ENCODE results near the gene VAC14.
A peak's percentile ranks its signal among the peaks of the same experiment; 100 is the strongest.

Gene VAC14

DNA sequence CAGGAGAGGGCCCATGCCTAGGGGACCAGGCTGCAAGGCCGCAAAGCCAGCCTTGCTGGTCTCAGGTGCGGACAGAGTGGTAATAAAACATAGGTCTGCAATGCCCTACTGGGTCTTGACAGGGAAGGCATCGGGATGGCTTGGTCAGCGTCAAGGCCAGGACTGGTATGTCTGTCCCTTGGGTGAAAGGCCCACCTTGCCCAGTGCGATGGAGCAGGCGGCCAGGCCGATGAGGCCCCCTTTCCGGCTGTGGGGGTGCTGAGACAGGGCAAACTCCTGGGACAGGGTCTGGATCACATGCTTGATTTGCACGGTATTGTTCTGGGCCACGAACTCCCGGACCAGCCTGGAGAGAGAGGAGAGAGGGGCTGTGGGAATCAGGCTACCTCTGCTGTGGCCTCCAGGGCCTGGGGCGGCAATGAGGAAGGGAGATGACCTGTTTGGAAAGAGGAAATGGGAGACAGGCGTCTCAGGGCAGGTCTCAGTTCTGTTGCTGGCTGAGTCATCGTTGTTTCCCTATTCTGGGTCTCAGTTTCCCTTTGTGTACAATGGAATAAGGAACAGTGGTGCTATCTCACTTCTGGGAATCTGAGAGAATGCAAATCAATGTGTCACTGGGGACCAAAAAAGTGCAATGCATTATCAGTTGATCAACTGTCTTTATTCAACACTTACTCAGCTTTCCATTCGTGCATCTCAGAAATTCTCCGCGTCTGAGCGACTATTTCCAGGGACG lies 14.8 kb downstream of the VAC14 start:
- no peak for DNase-seq (ENCODE audit: low read depth)

DNA sequence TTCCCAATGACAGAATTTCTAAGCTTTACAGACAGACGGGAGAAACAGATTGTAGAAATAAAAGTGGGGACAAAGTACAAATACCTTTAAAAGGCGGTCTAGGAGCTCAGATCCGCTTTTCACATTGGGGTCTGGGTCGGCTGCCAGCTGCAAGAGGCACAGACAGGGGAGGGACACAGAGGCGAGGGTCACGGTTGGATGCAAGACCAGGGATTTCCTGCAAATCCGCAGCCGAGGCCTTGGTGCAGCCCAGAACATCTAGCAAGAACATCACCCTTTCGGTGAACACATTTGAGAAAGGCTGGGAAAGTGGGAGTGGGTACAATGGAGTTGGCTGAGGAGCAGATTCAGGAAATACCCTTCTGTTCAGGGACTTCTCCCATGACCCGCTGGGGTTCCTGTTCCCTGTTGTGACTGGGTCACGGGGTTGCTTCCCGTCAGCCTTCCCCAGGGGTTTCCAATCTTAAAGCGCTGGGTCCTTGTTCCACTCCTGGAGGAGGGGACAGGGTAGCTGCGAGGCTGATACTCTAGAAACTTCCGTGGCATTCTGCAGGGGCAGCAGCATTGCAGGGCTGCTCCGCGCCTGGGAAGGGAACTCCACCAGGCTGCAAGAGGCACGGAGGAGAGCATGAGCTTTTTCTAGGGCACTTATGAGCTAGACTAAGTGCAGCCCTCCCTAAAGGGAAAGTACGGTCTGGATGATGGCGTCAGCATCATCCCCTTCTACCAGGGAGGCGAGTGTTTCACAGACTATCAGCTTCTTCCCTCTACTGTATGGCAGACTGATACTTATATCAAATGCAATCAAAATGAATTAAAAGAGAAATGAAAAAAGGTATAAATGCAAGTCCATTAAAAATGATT lies 16.0 kb downstream of the VAC14 start:
- no peak for DNase-seq (ENCODE audit: low read depth)

DNA sequence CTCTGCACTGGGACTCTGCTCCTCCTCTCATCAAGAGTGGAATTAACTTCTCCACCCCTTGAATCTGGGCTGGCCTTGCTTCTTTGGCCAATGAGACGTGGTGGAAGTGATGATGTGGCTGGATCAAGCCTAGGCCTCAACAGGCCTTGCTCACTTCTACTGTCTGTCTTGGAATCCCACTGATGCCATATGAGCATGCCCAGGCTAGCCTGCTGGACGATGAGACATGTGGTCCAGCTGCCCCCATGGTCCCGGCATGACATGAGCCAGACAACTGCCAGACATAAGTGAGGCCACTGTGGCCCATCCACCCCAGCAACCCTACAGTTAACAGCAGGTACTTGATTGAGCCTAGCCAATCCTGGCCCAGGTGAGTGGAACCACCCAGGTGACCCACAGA lies 18.7 kb downstream of the VAC14 start:
- no peak for DNase-seq (ENCODE audit: low read depth)

DNA sequence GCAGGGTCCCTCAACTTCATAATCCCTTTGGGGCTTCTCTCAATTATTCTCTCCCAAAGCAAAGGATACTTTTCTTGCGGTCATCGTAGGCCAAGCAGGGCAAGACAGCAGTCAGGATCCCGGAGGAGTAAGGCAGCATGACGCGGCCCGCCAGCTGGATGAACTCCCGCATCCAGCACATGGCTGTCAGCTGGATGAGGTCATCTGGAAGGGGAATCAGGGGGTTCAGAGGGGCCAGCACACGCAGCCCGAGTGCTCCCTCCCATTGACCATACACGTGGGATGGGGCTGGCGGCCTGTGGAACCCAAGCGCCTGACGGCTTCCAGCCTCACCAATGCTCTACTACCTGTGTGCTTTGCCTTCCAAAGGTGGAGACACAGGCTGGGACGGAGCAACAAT lies 19.2 kb downstream of the VAC14 start:
- no peak for DNase-seq (ENCODE audit: low read depth)

DNA sequence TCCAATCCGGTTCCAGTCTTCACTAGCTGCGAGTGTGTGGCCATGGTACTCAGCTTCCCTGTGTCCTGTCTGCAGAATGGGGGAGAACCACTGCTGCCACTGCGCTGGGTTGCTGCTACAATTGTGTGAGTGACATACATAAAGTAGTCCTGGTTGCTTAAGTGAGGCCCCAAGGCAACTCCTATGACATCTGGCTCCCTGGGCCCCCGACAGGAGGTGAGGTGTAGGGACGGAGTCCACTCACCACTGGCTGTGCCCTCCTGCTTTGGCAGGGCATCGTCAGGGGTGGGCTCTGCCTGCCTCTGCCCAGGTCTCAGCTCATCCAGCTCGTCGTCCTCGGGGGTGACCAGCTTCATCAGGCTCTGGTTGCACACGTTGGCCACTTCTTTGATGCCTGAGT lies 20.4 kb downstream of the VAC14 start:
- DNase-seq (ENCODE audit: low read depth), result no peak

DNA sequence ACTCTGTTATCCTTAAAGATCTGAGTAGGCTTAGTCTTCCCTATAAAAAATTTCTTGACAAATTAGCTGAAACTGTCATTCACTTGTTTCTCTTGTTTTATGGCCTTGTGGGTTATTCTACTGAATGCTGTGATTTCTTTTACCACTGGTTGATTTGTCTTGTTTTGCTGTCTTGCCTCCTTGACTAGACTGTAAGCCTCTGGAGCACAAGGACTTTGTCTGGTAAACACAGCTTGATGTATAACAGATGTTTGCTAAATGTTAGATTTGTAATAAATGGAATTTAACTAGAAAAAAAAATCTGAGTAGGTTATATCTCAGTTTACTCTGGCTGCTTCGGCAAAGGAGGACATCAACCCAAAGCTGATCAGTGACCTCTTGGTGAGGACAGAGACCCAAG lies 21.6 kb downstream of the VAC14 start:
- no peak for DNase-seq (ENCODE audit: low read depth)

DNA sequence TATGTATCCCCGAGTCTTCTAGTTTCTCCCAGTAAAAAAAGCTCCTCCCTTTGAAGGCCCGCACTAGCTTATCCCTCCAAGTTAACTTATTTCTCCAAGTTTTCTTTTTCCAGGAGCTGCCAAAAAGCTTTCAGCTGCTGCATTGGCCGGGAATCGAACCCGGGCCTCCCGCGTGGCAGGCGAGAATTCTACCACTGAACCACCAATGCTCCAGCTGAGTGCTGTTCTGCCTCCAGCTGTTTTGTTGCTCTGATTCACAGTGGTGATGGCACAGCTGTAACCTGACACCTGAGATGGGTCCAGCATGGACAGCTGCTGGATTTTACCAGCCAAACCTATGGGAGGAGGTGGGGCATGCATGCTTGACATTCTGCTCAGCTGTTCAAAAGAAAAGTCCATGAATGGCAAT lies 22.1 kb downstream of the VAC14 start:
- peak; percentile 88 for DNase-seq (ENCODE audit: low read depth)

DNA sequence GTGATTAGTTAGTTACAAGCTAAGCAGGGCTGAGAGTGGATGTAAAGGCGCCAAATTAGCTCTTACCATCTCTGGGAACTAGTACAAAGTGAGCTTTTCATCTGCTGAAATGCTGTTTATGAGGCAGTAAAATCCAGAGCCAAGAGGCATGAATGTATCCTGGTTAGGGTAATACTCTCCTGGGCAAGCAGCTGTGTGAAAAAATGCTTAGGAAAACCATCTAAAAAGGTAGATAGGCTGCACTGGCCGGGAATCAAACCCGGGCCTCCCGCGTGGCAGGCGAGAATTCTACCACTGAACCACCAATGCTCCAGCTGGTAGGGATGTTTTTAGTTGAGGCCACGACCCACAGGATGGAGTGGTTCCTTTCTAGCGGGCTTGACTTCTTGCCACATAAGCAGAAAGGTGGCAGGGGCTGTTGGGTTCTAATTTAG lies 23.0 kb downstream of the VAC14 start:
- DNase-seq (ENCODE audit: low read depth), result peak; percentile 56

DNA sequence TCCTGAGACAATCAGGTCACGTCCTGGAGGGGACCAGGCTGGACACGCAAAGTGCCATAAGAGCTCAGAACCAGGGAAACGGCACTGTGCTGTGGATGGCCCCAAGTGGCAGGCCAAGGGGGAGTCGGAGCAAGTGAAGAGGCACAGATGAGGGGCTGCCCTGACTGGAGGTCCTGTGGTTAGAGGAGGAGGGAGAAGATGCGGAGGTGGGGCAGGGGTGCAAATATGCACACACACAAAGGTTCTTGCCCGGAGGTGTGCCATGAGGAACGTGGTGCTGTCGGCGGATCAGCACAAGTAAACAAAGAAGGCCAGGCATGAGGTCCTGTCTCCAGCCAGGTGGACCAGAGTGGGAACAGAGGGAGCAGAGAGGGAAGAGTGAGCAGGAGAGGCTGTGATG lies 23.5 kb downstream of the VAC14 start:
- DNase-seq (ENCODE audit: low read depth), result no peak

DNA sequence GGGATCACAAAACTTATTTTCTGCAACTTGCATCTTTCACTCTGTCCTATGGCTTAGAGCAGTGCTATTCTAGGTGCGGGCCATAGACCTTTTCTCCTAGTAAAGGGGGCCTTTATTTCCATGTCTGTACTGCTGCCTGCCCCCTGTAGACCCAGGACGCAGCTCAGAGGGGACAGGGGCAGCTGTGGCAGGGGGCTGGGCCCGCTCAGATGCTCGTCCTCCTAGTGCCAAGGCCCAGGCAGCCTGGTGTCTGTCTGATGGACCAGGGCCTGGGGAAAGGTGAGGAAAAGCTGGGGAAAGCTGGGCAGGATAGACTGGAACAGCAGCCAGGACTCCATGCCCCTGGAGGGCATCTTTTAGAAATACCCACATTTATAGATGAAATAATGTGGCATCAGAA lies 25.6 kb downstream of the VAC14 start:
- no peak for DNase-seq (ENCODE audit: low read depth)

DNA sequence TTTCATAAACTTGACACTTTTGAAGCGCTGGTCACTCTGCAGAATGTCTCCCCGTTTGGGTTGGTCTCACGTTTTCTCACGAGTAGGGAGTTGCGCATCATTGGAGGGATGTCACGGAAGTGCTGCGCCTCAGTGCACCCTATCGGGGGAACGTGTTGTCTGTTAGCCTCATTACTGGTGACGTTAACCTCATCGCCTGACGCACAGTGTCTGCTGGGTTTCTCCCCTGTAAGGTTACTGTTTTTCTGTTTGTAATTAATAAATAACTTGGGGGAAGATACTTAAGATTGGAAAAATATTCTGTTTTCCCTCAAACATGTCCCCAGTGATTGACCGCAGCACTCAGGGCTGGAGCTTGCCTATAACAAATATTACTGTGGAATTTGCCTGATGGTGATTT lies 26.7 kb downstream of the VAC14 start:
- DNase-seq (ENCODE audit: low read depth), result no peak

DNA sequence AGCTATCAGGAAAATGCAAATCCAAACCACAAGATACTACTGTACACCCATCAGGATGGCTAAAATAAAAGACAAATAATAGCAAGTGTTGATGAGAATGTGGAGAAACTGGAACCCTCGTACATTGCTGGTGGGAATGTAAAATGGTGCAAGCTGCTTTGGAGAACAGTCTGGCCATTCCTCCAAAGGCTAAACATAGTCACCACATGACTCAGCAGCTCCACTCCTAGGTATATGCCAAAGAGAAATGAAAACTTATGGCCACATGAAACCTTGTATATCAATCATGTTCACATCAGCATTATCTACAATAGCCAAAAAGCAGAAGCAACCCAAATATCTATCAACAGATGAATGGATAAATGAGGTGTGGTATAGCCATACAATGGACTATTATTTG lies 28.5 kb downstream of the VAC14 start:
- no peak for DNase-seq (ENCODE audit: low read depth)

DNA sequence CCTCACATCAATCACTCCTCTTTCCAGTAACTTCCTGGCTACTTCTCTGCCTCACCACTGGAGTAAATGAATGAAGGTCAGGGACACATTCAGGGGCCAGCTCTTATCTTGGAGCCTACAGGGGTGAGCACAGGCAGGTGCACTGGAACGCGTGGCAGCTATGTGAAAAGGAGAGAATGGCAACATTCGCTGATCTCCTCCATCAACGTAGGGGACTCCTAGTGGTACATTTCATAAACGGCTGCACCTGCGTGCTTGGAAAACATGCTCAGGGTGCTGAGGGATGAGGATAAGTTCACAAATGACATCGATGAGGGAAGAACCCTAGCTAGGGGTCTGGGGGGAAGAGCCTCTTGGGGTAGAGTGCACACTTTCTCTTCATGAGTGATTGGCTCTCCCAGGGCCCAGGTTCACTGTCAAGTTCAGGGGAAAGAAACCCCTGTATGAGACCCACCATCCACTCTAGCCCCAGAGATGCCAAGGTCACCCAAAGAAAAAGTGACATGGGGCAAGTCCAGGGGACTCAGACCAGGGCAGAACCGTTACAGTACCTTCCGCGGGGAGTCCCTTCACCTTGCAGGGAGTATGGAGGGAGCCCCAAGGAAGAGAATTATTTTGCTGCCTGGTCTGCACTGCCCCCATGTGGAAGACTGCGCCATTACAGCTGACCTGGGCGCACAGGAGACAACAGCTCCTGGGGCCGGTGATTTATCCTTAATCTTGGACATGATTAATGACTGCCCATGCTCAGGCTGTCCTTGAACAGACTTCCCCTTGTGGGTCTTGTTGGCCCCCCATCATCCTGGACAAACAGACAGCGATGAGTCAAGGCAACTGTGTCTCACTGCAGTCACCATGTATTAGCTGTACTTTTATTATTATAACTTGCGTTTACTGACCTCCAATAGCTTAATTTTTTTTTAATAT lies 30.1 kb downstream of the VAC14 start:
- DNase-seq (ENCODE audit: low read depth), result no peak

DNA sequence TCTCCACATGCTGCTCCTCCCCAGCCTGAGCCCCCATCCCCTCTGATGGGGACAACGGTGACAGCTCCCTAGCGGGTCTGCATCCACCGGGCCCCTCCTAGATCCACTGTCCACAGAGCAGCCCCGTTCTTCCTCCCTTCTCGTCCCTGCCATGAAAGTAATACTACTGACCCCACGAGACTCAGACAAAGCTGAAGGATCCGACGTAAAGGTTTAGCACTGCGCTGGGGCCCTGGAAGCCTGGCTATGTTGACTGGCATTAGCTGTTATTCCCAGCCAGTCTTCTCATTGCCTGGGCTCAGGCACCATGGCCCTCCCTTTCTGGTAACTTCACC lies 30.7 kb downstream of the VAC14 start:
- no peak for DNase-seq (ENCODE audit: low read depth)

DNA sequence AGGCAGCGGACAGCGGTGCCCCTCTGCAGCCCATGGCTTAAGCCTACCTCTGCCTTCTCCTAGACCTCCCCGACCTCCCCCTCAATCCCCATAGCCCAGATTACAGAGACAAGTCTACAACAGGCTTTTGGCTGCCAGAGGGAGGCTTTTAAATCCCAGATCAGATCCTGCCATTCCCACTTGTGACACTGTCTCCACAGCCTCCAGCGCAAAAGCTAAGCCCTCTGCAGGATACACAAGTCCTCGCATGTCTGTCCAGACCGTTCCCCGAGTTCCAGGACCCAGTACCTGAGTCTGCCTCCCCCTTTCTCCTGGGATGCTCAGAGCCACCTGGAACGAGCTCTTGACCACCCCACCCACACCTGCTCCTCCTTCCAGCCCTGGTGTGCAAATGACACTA lies 31.2 kb downstream of the VAC14 start:
- DNase-seq (ENCODE audit: low read depth), result no peak

DNA sequence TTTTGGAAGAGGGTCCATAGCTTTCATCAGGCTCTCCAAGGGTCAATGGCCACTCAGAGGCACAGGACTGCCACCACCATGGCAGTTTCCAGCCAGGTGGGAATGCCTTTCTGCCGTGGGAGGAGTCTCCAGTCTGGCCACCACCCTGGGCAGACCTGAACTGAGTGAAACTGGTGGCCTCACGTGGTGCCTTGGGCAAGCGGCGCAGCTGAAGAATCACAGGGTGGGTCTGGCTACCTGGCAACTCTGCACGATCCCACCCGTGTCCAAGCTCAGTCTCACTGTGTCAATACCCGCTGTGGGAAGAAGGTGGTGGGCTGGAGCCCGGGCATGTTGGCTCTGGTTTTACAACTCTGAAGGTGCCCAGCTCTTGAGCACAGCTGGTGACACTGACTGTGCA lies 31.8 kb downstream of the VAC14 start:
- no peak for DNase-seq (ENCODE audit: low read depth)

DNA sequence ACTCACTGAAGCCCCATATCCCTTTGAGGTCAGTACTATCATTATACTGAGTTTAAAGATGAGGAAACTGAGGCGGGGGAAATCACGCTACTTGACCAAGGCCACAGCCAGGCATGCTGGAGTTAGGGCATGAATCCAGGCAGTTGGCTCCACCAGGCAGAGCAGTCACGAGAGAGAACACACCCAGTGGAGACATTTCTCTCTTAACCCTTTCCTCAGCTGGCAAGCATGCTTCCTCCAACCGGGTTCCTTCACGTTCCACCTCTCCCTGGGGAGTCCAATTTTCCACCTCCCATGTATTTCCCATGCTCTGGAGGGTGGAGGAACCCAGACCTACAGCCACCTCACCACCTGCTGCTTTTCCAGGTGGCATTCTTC lies 32.8 kb downstream of the VAC14 start:
- DNase-seq (ENCODE audit: low read depth), result no peak

DNA sequence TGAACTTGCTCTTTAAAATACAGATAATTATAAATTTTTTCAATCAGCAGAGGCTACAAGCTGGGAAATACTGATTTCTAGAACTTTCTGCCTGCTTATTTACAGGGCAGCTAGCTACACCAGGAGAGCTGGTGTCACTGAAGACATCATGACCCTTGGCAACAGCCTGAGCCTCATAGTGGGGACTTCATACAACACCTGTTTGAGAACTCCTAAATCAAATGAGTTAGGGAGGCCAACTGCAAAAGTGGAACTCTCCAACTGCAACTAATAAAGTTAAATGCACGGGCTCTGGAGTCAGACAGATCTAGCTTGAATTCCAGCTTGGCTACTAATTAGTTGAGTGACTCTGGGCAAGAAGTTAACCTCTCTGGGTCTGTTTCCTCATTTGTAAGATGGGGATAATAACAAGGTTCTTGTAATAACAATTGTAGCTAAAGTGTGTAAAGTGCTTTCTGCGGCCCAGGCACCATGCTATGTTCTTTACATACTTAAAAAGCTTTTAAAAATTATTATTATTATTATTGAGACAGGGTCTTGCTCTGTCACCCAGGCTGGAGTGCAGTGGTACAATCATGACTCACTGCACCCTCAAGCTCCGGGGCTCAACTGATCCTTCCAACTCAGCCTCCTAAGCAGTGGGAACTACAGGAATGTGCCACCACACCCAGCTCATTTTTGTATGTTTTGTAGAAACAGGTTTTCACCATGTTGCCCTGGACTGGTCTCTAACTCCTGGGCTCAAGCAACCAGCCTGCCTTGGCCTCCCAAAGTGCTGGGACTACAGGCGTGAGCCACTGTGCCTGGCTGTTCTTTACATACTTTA lies 33.4 kb downstream of the VAC14 start:
- no peak for DNase-seq (ENCODE audit: low read depth)

DNA sequence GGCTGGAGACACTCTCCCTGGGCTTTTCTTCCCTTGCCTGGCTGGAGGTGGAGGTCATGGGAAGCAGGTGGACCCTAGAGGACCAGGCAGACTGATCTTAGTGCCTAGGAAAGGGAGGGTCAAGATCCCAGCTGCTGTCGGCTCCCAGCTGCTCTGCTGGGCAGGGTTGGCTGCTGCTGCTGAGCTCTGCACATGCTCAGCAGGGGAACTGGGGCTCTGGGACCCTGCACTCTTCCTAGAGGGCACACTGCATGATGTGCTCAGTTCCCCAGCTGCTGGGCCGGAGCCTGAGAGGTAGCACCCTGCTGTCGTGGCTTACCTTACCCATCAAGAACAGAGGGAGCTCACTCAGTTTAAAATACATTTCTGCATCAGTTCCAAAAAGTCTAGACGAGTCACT lies 34.3 kb downstream of the VAC14 start:
- no peak for DNase-seq (ENCODE audit: low read depth)

DNA sequence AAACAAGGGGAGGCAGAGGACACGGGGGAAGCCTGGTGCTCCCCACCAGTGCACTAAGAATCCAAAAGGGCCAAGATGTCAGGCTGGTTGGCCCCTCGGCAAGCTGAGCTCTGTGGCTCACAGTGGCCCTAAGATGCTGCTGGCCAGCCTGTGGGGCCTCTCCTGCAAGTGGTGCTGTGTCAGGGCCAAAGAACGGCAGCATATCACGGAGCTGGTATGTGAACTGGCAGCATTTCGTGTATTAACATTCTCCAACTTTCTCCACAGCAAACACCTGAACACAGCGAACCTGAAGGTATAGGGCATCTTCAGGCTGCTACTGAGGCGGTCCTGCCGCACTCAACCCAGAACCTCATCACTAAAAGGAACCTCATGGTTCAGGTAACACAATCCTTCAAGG lies 34.8 kb downstream of the VAC14 start:
- no peak for DNase-seq (ENCODE audit: low read depth)

DNA sequence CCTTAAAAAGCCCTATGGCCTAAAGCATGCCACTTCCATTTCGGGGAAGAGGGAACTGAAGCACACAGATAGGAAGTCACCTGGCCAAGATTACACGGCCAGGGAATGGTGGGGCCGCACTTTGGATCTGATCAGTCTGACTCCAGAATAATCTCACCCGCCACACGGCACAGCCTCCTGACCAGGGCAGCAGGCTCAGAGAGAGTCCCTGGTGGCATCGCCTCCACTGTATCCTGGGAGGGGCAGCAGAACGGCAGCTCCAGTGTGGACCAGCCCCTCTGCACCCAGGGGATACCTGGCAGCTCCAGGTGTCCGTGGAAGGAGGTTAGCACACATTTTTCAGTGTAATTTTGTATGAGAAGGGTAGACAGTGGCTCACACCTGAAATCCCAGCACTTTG lies 35.5 kb downstream of the VAC14 start:
- no peak for DNase-seq (ENCODE audit: low read depth)

DNA sequence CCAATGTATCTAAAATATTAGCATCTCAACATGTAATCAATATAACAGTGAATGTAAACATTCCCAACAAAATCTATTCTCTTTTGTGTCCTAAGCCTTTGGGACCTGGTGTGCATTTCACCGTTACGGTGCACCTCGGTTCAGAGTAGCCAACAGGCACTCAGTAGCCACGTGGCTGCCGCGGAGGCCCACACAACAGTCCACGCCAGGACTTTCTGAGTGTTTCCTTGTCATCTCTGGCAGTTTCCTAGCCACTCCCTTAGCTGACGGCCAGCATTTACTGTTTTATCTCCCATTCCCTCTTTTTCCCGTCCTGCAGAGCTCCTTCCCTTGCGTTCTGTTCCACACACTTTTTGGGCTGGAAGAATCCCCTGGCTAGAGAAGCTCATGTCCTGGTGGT lies 36.3 kb downstream of the VAC14 start:
- DNase-seq (ENCODE audit: low read depth), result no peak
